Ramos (cell line): Measurements from ENCODE around the gene TTBK2.

ENCODE experiments used
- in situ Hi-C: fragments of 300-500 bp; cut with MboI; formaldehyde crosslinking; loops from one replicate; pipeline ENCODE4 v1.14.3; 2022; ENCODE audit warnings: low sequenced_read_pairs; ENCODE audit not compliant: unreplicated experiment

Gene TTBK2

GRCh38 chr15:42731461-42731860 lies 189.1 kb downstream of the TTBK2 start:
- in situ Hi-C loops: no loop called here

- in situ Hi-C loops: no loop called here
Measured at GRCh38 chr15:42730536-42730935, 190.0 kb downstream of the TTBK2 start.

GRCh38 chr15:42730135-42730534 lies 190.4 kb downstream of the TTBK2 start:
- in situ Hi-C loops: no loop called here

GRCh38 chr15:42729409-42729808 lies 191.2 kb downstream of the TTBK2 start:
- in situ Hi-C loops: no loop called here

GRCh38 chr15:42728972-42729371 lies 191.6 kb downstream of the TTBK2 start:
- in situ Hi-C loops: no loop called here

- in situ Hi-C loops: no loop called here
Measured at GRCh38 chr15:42728560-42728959, 192.0 kb downstream of the TTBK2 start.

- in situ Hi-C loops: no loop called here
Measured at GRCh38 chr15:42727750-42728381, 192.7 kb downstream of the TTBK2 start.

- in situ Hi-C loops: no loop called here
Measured at GRCh38 chr15:42726114-42726513, 194.5 kb downstream of the TTBK2 start.

GRCh38 chr15:42725331-42725903 lies 195.2 kb downstream of the TTBK2 start:
- in situ Hi-C loops: no loop called here

- in situ Hi-C loops: no loop called here
Measured at GRCh38 chr15:42724276-42724675, 196.3 kb downstream of the TTBK2 start.

- in situ Hi-C loops: no loop called here
Measured at GRCh38 chr15:42723068-42723467, 197.5 kb downstream of the TTBK2 start.

GRCh38 chr15:42721916-42722315 lies 198.7 kb downstream of the TTBK2 start:
- in situ Hi-C loops: no loop called here

GRCh38 chr15:42721016-42721415 lies 199.6 kb downstream of the TTBK2 start:
- in situ Hi-C loops: no loop called here

- in situ Hi-C loops: no loop called here
Measured at GRCh38 chr15:42720071-42720470, 200.5 kb downstream of the TTBK2 start.

GRCh38 chr15:42719043-42719442 lies 201.5 kb downstream of the TTBK2 start:
- in situ Hi-C loops: loop anchor here (10.0 kb wide), 1 partner anchor 566 kb away; no protein-coding TSS in a partner anchor

GRCh38 chr15:42716626-42717025 lies 204.0 kb downstream of the TTBK2 start:
- in situ Hi-C loops: loop anchor here (10.0 kb wide), 1 partner anchor 568 kb away; no protein-coding TSS in a partner anchor

GRCh38 chr15:42716125-42716524 lies 204.5 kb downstream of the TTBK2 start:
- in situ Hi-C loops: loop anchor here (10.0 kb wide), 1 partner anchor 569 kb away; no protein-coding TSS in a partner anchor

- in situ Hi-C loops: loop anchor here (5.0 to 10.0 kb wide), 2 partner anchors 210 to 572 kb away; partner anchors contain the start of gene TTBK2
Measured at GRCh38 chr15:42712584-42712983, 208.0 kb downstream of the TTBK2 start.

GRCh38 chr15:42711746-42712145 lies 208.8 kb downstream of the TTBK2 start:
- in situ Hi-C loops: loop anchor here (5.0 to 10.0 kb wide), 2 partner anchors 211 to 573 kb away; partner anchors contain the start of gene TTBK2

- in situ Hi-C loops: loop anchor here (5.0 to 10.0 kb wide), 2 partner anchors 212 to 574 kb away; partner anchors contain the start of gene TTBK2
Measured at GRCh38 chr15:42710662-42711061, 209.9 kb downstream of the TTBK2 start.

- in situ Hi-C loops: no loop called here
Measured at GRCh38 chr15:42707873-42708544, 212.6 kb downstream of the TTBK2 start.
